Suprapubic skin (tissue), 4 donors: Measurements from ENCODE around the gene POC1B. TPM values are rescaled to one million over a fixed set of nuclear protein-coding genes. Genes with fewer than 3 reads are reported as not detected.
"Not testable (repeated sequence)": the region's sequence is repeated elsewhere in the genome, so short reads cannot be mapped to it uniquely, and the experiment has no call there.

Experiments used
- DNase-seq, 2 donors: peaks; one replicate each; pipeline ENCODE4 v3.0.0-alpha.2; 2019; ENCODE audit warnings: low spot score in 2 of 2
- H3K27ac ChIP-seq: fragments of 200-600 bp; sonication (generic); one replicate; pipeline ENCODE4 v1.5.1; 2019
- H3K27me3 ChIP-seq: fragments of 200-600 bp; sonication (generic); one replicate; pipeline ENCODE4 v1.5.1; 2019
- H3K36me3 ChIP-seq: fragments of 200-600 bp; sonication (generic); one replicate; pipeline ENCODE4 v1.5.1; 2019
- H3K4me1 ChIP-seq: fragments of 200-600 bp; sonication (generic); one replicate; pipeline ENCODE4 v1.5.1; 2019
- H3K4me3 ChIP-seq: fragments of 200-600 bp; sonication (generic); one replicate; pipeline ENCODE4 v1.5.1; 2019; ENCODE audit warnings: mild to moderate bottlenecking
- H3K9me3 ChIP-seq: fragments of 200-600 bp; sonication (generic); one replicate; pipeline ENCODE4 v1.5.1; 2019
- CTCF ChIP-seq, 2 donors: fragments of 200-600 bp in 1 of 2; fragments of 450-650 bp in 1 of 2; sonication (generic) in 1 of 2; IDR thresholded peaks; one replicate each; pipeline ENCODE4 v1.5.1; 2016 to 2019; ENCODE audit warnings: antibody characterized with exemption in 2 of 2, mild to moderate bottlenecking in 1 of 2, moderate library complexity in 1 of 2
- EP300 ChIP-seq: sonication (generic); formaldehyde crosslinking; IDR thresholded peaks from one replicate; pipeline ENCODE4 v1.6.1; 2017; ENCODE audit warnings: antibody characterized with exemption
- POLR2A ChIP-seq, 2 donors: fragments of 450-650 bp; IDR thresholded peaks; one replicate each; pipeline ENCODE4 v1.6.1; 2017; ENCODE audit warnings: antibody characterized with exemption in 2 of 2, mild to moderate bottlenecking in 2 of 2, moderate library complexity in 2 of 2
- POLR2AphosphoS5 ChIP-seq, 3 donors: sonication (generic); formaldehyde crosslinking; IDR thresholded peaks; one replicate each; pipeline ENCODE4 v1.6.1; 2017; ENCODE audit warnings: antibody characterized with exemption in 3 of 3
- WGBS: methylation state at CpG from one replicate; pipeline ENCODE4 v1.1.5; 2018; 5-methylcytosine and 5-hydroxymethylcytosine counted together
- total RNA-seq, 4 donors: library from RNA; depleted of rRNA; stranded (reverse); fragments of >200 nt; gene quantifications; one replicate each; pipeline ENCODE4 v1.1.0, GENCODE V29; 2016

Gene POC1B
- total RNA-seq, 4 donors from 2014 or later: 11.3 to 28.2 (median 13.4) TPM

DNA sequence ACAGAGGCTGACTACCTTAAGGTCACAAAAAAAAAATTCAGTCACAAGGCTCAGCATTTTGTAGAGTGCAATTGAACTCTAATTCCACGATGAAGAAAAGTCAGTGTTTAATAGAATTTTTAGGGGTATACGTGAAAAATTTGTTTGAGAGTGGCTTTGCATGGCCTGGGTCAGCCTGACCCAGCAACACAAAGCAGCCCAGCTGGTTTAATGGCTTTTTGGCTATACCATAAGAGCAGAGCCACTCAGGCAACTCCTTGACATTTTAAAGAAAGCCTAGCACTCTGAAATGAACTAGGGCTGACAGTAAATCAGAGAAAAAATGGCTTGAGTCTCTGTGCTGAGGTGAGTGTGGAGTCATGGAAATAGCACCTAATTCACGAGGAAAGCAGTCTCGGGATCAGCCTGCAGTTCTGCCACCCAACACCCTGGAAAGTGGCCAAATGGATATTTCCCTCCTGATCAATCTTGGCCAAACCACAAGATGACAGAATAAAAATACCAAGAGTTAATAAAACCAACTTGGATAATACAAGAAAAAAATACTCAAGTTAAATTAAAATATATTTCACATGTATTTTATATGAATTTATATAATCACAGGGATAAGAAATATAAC lies 60.8 kb downstream of the POC1B start:
- Histone ChIP-seq H3K27ac (no peak overlapping the region), H3K9me3 (no peaks in the 10 kb centered on the region), H3K4me3 (no peak overlapping the region), H3K4me1 (peaks cover 9% of the 10 kb centered on the region), H3K36me3 (no peaks in the 10 kb centered on the region), H3K27me3 (no peaks in the 10 kb centered on the region)
- no peak for DNase-seq
- TF ChIP-seq POLR2A (IDR thresholded peaks at IDR 0.05) (no peak), POLR2AphosphoS5 (IDR thresholded peaks at IDR 0.05) (no peak), EP300 (no peak), CTCF (IDR thresholded peaks at IDR 0.05) (no peak)
- 79% methylated on average over 4 of the region's 4 CpGs for WGBS

DNA sequence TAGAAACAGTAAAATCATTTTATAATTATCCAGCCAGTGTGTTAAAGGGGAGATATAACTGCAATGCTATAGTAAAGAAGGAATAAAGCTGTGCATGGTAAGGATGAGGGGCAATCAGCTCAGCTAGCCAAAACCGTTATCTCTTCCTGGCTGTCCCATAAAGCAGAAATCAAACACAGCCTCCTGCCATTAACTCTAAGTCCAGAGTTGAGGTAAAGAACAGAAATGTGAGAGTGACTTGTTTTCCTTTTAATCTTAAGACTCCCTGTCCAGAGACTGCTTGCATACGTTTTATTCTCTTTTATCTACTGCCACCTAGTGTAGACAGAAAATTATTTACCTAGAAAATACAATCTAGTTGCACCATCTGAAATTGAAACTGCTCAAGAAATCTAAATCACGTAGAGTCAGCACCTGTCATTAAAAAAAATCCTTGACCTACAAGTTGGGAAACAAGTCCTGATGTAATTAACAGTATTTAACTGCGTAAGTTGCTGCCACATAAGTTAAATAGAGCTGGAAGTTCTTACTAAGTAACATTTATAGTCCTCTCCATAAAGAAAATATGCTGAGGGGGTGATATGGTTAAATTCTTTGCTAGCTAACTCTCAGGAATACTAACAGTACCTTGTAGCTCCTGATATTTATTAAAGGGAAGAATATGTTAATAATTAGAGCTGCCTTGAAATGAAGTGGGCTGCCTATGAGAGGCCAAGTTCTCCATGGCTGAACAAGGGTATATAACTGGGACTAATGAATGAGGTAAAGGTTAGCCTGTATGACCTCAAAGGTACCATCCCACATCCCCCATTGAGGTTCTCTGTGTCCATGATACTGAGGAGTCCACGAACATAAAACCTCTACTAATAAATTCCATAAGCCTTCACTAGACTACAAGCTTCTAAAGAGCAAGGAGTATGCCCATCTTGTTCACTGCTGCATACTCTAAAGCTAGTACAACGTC lies 63.9 kb downstream of the POC1B start:
- Histone ChIP-seq H3K36me3 (no peaks in the 10 kb centered on the region), H3K9me3 (no peaks in the 10 kb centered on the region), H3K27me3 (no peaks in the 10 kb centered on the region), H3K4me3 (peak overlapping the region; percentile 18), H3K4me1 (peaks cover 9% of the 10 kb centered on the region), H3K27ac (no peak overlapping the region)
- TF ChIP-seq POLR2A (IDR thresholded peaks at IDR 0.05) (no peak), CTCF (IDR thresholded peaks at IDR 0.05) (peak; percentile 35 to 64), POLR2AphosphoS5 (IDR thresholded peaks at IDR 0.05) (no peak)
- no peak for DNase-seq
- 28% methylated on average over 6 of the region's 6 CpGs for WGBS

- no peak overlapping the region for H3K27ac ChIP-seq
- H3K4me1 ChIP-seq: peaks cover 9% of the 10 kb centered on the region
- no peaks in the 10 kb centered on the region for H3K36me3 ChIP-seq
- H3K9me3 ChIP-seq: no peaks in the 10 kb centered on the region
- H3K27me3 ChIP-seq: no peaks in the 10 kb centered on the region
- 71% methylated on average over 4 of the region's 4 CpGs for WGBS
- no peak for DNase-seq
- peak overlapping the region; percentile 18 for H3K4me3 ChIP-seq
- no peak for TF ChIP-seq CTCF (IDR thresholded peaks at IDR 0.05)
- TF ChIP-seq POLR2AphosphoS5 (IDR thresholded peaks at IDR 0.05): no peak
- TF ChIP-seq EP300: no peak
- no peak for TF ChIP-seq POLR2A (IDR thresholded peaks at IDR 0.05)
Observed at GRCh38 chr12:89461190-89461589, 64.7 kb downstream of the POC1B start.

GRCh38 chr12:89459279-89459678 lies 66.6 kb downstream of the POC1B start:
- DNase-seq, H3K27me3 ChIP-seq, H3K27ac ChIP-seq, H3K4me3 ChIP-seq, H3K9me3 ChIP-seq, H3K36me3 ChIP-seq: not testable (repeated sequence)
- H3K4me1 ChIP-seq: peaks cover 13% of the 10 kb centered on the region
- WGBS: 56% methylated on average over 4 of the region's 4 CpGs

- no peak for DNase-seq
- Histone ChIP-seq H3K27me3 (no peaks in the 10 kb centered on the region), H3K36me3 (no peaks in the 10 kb centered on the region), H3K4me1 (peaks cover 33% of the 10 kb centered on the region), H3K4me3 (no peak overlapping the region), H3K27ac (no peak overlapping the region), H3K9me3 (no peaks in the 10 kb centered on the region)
- TF ChIP-seq POLR2A (IDR thresholded peaks at IDR 0.05) (no peak), EP300 (no peak), POLR2AphosphoS5 (IDR thresholded peaks at IDR 0.05) (no peak), CTCF (IDR thresholded peaks at IDR 0.05) (no peak)
- WGBS: 83% methylated on average over 1 of the region's 1 CpG
Observed at GRCh38 chr12:89456565-89456964, 69.3 kb downstream of the POC1B start.
